Measurements from ENCODE around the gene BANP.

DNA sequence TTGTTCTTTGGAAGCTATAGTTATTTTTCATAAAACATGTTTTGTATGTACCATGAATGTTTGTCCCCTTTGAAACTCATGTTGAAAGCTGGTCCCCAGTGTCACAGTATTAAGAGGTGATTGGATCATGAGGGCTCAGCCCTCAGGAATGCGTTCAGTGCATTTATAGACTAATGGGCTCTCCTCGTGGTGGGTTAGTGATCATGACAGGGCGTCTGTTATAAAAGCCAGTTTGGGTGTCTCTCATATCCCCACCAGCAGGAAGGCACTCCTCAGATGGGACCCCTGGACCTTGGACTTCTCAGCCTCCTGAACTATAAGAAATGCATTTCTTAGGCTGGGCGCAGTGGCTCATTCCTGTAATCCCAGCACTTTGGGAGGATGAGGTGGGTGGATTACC, 10.4 kb downstream of the BANP start:
- TF ChIP-seq, protein P1, sequence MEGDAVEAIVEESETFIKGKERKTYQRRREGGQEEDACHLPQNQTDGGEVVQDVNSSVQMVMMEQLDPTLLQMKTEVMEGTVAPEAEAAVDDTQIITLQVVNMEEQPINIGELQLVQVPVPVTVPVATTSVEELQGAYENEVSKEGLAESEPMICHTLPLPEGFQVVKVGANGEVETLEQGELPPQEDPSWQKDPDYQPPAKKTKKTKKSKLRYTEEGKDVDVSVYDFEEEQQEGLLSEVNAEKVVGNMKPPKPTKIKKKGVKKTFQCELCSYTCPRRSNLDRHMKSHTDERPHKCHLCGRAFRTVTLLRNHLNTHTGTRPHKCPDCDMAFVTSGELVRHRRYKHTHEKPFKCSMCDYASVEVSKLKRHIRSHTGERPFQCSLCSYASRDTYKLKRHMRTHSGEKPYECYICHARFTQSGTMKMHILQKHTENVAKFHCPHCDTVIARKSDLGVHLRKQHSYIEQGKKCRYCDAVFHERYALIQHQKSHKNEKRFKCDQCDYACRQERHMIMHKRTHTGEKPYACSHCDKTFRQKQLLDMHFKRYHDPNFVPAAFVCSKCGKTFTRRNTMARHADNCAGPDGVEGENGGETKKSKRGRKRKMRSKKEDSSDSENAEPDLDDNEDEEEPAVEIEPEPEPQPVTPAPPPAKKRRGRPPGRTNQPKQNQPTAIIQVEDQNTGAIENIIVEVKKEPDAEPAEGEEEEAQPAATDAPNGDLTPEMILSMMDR (conservative IDR thresholded peaks at IDR 0.05; ENCODE audit: low read depth, low read length), result no peak
- TF ChIP-seq EZH2phosphoT487 (IDR thresholded peaks at IDR 0.05; ENCODE audit: borderline replicate concordance, low read length) (no peak), EZH2 (IDR thresholded peaks at IDR 0.05; ENCODE audit: low read length, unreplicated experiment) (no peak)

All from PC-3 (cell line).